ENCODE results near the gene SPACA6. TPM values are rescaled to one million over a fixed set of nuclear protein-coding genes. Genes with fewer than 3 reads are reported as not detected.

The SPACA6 gene
- total RNA-seq, 1 experiment from 2014 or later: 29.5 TPM

DNA sequence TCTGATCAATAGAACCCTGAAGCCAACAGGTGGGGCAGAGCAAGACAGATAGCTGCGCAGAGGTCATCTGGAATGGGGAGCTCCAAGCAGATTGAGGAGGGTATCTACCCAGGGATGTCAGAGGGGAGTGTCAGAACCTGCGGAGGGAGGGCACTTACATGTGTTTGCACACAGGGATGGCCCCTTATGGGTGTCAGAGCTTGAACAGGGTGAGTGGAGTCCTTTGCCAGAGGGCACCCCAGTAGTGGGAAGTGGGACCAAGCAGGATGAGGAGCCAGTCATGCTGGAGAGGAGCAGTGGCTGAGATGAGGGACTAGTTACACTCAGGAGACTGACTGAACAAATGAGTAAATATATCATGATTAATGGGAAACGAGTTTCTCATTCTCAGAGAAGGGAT is 29.5 kb upstream of the SPACA6 start:
- Histone ChIP-seq H3K79me2 (ENCODE audit: low read depth) (no peaks in the 10 kb centered on the region), H3K4me3 (no peak overlapping the region), H4K20me1 (ENCODE audit: insufficient read depth) (0 out of 2 replicates have a peak, but pooled peaks cover 4% of the 10 kb centered on the region), H2AFZ (no peak overlapping the region), H3K9me2 (ENCODE audit: insufficient read depth) (no peaks in the 10 kb centered on the region), H3F3A (ENCODE audit: insufficient read depth, low read depth) (no peaks in the 10 kb centered on the region; the same call in 1 of the 2 replicates), H3K9me3 (ENCODE audit: insufficient read depth, low read depth) (no peaks in the 10 kb centered on the region), H3K4me2 (no peak overlapping the region), H3K27me3 (ENCODE audit: insufficient read depth, low read depth) (peaks cover 47% of the 10 kb centered on the region), H3K4me1 (replicated peaks; ENCODE audit: insufficient read depth) (no peaks in the 10 kb centered on the region), H3K36me3 (ENCODE audit: low read depth) (no peaks in the 10 kb centered on the region), H3K27ac (no peak overlapping the region)
- intact Hi-C loops (cut with micrococcal nuclease; ENCODE audit: unreplicated experiment): loop anchor here (10.0 kb wide), 1 partner anchor 111 kb away; no protein-coding TSS in a partner anchor
- CTCF ChIA-PET: no interaction called here
- TF ChIP-seq EZH2 (IDR thresholded peaks at IDR 0.05; ENCODE audit: low read depth): no peak
- TF ChIP-seq, protein P1, sequence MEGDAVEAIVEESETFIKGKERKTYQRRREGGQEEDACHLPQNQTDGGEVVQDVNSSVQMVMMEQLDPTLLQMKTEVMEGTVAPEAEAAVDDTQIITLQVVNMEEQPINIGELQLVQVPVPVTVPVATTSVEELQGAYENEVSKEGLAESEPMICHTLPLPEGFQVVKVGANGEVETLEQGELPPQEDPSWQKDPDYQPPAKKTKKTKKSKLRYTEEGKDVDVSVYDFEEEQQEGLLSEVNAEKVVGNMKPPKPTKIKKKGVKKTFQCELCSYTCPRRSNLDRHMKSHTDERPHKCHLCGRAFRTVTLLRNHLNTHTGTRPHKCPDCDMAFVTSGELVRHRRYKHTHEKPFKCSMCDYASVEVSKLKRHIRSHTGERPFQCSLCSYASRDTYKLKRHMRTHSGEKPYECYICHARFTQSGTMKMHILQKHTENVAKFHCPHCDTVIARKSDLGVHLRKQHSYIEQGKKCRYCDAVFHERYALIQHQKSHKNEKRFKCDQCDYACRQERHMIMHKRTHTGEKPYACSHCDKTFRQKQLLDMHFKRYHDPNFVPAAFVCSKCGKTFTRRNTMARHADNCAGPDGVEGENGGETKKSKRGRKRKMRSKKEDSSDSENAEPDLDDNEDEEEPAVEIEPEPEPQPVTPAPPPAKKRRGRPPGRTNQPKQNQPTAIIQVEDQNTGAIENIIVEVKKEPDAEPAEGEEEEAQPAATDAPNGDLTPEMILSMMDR (conservative IDR thresholded peaks at IDR 0.05): no peak
- POLR2A ChIA-PET (ENCODE audit: unreplicated experiment): no interaction called here
- no TSS peak for BruUV-seq (replicated peaks)
- DNase-seq: no peak

DNA sequence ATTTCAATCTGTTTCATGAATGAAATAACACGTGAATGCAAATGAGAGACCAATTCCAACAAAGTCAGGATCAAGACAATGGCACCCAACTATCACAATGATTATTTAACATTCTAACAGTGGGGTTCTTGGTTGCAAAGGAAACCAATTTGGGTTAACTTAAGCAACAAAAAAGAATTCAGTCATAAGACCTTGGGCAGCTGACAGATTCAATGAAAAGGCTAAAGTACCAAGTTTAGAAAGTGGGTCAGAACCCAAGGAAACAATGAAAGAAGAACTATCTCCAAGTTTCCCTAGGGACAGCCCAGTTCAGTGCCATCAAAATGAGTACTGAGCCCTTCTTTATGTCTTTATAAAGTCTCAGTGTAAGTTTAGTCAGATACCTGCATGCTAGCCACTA is 29.0 kb upstream of the SPACA6 start:
- H3K9me3 ChIP-seq (ENCODE audit: insufficient read depth, low read depth): no peaks in the 10 kb centered on the region
- H3K4me2 ChIP-seq: no peak overlapping the region
- CTCF ChIA-PET: no interaction called here
- POLR2A ChIA-PET (ENCODE audit: unreplicated experiment): no interaction called here
- intact Hi-C loops (cut with micrococcal nuclease; ENCODE audit: unreplicated experiment): loop anchor here (10.0 kb wide), 1 partner anchor 111 kb away; no protein-coding TSS in a partner anchor
- BruUV-seq (replicated peaks): no TSS peak
- TF ChIP-seq, protein P1 (conservative IDR thresholded peaks at IDR 0.05): no peak
- no peak for TF ChIP-seq EZH2 (IDR thresholded peaks at IDR 0.05; ENCODE audit: low read depth)
- H3K79me2 ChIP-seq (ENCODE audit: low read depth): no peaks in the 10 kb centered on the region
- H3K9me2 ChIP-seq (ENCODE audit: insufficient read depth): no peaks in the 10 kb centered on the region
- no peak overlapping the region for H3K27ac ChIP-seq
- no peak overlapping the region for H3K4me3 ChIP-seq
- H4K20me1 ChIP-seq (ENCODE audit: insufficient read depth): 0 out of 2 replicates have a peak, but pooled peaks cover 4% of the 10 kb centered on the region
- no peak for DNase-seq
- peaks cover 44% of the 10 kb centered on the region for H3K27me3 ChIP-seq (ENCODE audit: insufficient read depth, low read depth)
- no peaks in the 10 kb centered on the region; the same call in 1 of the 2 replicates for H3F3A ChIP-seq (ENCODE audit: insufficient read depth, low read depth)
- H2AFZ ChIP-seq: no peak overlapping the region
- H3K36me3 ChIP-seq (ENCODE audit: low read depth): no peaks in the 10 kb centered on the region
- no peaks in the 10 kb centered on the region for H3K4me1 ChIP-seq (replicated peaks; ENCODE audit: insufficient read depth)

DNA sequence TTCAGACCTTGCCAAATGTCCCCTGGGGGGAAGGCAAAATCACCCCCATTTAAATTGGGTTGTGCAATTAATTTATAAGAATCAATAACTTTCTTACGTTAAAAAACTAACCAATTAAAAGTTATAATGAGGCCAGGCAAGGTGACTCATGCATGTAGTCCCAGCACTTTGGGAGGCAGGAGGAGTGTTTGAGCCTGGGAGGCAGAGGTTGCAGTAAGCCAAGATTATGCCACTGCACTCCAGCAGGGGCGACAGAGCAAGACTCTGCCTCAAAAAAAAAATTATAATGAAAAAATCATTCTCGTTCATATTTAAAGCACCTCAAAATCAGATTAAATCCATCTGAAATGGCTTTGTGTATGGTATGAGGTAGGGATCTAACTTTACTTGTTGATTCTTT is 28.1 kb upstream of the SPACA6 start:
- no TSS peak for BruUV-seq (replicated peaks)
- Histone ChIP-seq H3K36me3 (ENCODE audit: low read depth) (no peaks in the 10 kb centered on the region), H2AFZ (no peak overlapping the region), H3F3A (ENCODE audit: insufficient read depth, low read depth) (no peaks in the 10 kb centered on the region; the same call in 1 of the 2 replicates), H3K4me2 (no peak overlapping the region), H3K4me1 (replicated peaks; ENCODE audit: insufficient read depth) (no peaks in the 10 kb centered on the region), H3K27ac (no peak overlapping the region), H3K9me3 (ENCODE audit: insufficient read depth, low read depth) (no peaks in the 10 kb centered on the region), H3K4me3 (no peak overlapping the region), H3K9me2 (ENCODE audit: insufficient read depth) (no peaks in the 10 kb centered on the region), H3K79me2 (ENCODE audit: low read depth) (no peaks in the 10 kb centered on the region), H3K27me3 (ENCODE audit: insufficient read depth, low read depth) (peaks cover 36% of the 10 kb centered on the region), H4K20me1 (ENCODE audit: insufficient read depth) (0 out of 2 replicates have a peak, but pooled peaks cover 4% of the 10 kb centered on the region)
- no peak for DNase-seq
- intact Hi-C loops (cut with micrococcal nuclease; ENCODE audit: unreplicated experiment): loop anchor here (10.0 kb wide), 1 partner anchor 110 kb away; no protein-coding TSS in a partner anchor
- TF ChIP-seq, protein P1 (conservative IDR thresholded peaks at IDR 0.05): peak; percentile 71
- no peak for TF ChIP-seq EZH2 (IDR thresholded peaks at IDR 0.05; ENCODE audit: low read depth)
- ChIA-PET CTCF (no interaction called here), POLR2A (ENCODE audit: unreplicated experiment) (no interaction called here)

Measured in PC-9 (cell line).